Measurements from ENCODE around the gene GALNTL6. TPM values are rescaled to one million over a fixed set of nuclear protein-coding genes. Genes with fewer than 3 reads are reported as not detected.

GALNTL6 gene
- total RNA-seq, 1 donor from 2014 or later = 0.16 TPM

DNA sequence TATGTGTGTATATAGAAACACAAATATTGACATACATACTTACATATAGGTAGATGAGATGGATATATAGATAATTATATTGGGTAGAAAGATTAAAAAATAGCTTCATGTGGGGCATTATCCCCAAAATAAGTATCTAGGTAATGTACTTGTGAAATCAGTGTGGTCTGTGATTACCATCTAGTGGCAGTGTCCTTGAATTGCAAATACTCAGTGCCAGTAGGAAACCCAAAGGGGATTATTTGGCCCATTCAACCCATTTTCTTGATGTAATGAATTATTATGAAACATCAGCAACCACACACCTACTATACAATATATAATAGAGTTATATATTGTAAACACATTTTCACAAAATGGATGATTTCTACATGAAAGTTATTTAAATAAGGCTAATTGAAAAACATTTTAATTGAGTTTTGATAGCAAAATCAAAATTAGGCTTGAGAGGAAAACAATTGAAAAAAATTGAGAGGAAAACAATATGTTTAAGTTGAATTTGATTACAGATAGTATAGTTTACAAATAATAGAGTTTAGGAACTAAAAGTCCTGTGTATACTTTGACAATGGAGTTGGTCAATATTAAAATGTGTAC lies 389.4 kb downstream of the GALNTL6 start:
- no peak for DNase-seq (ENCODE audit: low spot score)

DNA sequence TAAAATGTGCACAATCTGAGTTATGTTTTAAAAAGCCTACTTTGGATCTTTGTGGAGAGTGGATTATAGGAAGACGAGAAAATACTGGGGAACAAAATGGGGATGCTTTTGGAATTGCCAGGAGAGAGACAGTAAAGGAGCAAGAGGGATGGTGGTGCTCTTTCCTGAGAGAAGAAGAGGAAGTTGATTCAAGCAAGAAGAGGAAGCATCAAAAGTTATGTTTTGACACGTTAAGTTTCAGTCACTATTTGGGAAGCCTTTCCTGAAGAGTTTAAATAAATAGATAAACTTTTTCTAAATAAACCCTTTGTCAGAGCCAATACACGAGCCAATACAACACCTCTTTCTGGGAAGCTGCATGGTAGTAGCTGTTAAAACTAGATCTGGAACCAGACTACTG lies 394.1 kb downstream of the GALNTL6 start:
- DNase-seq (ENCODE audit: low spot score) = no peak

- no peak for DNase-seq (ENCODE audit: low spot score)
Measured at GRCh38 chr4:172207886-172208285, 394.7 kb downstream of the GALNTL6 start.

GRCh38 chr4:172220679-172221078 lies 407.5 kb downstream of the GALNTL6 start:
- DNase-seq (ENCODE audit: low spot score) = no peak

DNA sequence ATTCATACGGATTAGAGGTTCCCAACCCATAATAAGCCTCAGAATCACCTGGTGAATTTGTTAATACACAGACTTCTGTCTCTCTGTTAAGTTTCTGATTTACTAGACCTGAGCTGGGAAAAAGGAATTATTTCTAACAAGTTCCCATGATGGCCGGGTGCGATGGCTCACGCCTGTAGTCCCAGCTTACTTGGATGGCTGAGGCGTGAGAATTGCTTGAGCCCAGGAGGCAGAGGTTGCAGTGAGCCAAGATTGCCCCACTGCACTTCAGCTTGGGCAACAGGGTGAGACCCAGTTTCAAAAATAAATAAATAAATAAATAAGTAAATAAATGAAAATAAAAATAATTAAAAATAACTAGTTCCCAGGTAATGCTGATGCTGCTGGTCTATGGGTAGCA lies 412.3 kb downstream of the GALNTL6 start:
- no peak for DNase-seq (ENCODE audit: low spot score)

GRCh38 chr4:172232966-172233365 lies 419.8 kb downstream of the GALNTL6 start:
- no peak for DNase-seq (ENCODE audit: low spot score)

GRCh38 chr4:172243551-172243950 lies 430.3 kb downstream of the GALNTL6 start:
- DNase-seq (ENCODE audit: low spot score) = no peak

DNA sequence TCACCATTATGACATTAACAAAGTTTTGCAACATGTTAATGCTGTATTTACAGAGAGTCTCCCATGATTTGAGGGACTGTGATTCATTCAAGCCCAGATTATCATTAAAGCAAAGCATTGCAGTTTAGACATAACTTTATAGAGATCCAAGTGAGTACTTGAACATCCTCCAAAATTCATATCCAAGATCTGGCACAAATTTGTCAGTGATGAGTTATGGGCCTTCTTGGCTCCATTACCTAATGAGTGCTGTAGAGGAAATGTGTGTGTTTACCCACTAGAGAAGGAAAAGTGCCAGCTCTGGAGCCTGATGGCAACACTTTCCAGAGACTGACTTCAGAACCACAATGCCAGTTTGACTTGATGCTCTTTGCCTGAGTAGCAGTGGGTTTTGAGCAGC lies 432.3 kb downstream of the GALNTL6 start:
- DNase-seq (ENCODE audit: low spot score) = no peak

DNA sequence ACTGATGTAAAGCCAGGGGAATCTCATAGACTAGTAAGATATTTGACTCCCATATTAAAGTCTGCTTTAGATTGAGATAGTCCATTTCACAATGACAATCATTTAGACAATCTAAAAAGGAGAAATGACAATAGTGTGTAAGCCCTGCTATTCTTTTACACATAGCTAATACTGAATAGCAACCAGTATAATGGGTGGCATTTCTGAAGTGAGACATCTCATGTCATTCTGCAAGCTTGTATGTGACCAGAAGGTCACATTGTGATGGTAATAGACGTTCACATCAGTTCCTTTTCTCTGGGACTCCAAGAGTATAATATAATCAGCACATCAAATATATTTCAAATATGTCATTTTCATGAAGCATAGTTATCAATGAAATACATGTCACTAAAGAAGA lies 440.2 kb downstream of the GALNTL6 start:
- no peak for DNase-seq (ENCODE audit: low spot score)

DNA sequence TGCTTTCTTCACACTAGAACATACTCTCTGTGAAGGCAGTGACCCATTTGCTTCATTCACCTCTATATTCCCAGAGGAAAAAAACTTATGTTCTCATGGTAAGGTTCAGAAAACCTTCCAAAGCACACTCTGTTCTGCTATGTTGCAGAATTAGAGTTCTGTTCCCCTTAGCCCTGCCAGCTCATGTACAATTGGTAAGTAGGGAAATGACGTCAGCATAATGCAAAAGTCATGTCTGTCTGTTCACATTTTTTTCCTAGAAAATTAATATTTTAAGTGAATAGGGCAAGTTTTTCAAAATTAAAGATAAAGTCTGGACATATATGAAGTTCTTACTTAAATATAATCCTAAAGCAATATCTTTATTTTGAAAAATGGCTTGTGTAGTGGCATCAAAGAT lies 443.6 kb downstream of the GALNTL6 start:
- no peak for DNase-seq (ENCODE audit: low spot score)

DNA sequence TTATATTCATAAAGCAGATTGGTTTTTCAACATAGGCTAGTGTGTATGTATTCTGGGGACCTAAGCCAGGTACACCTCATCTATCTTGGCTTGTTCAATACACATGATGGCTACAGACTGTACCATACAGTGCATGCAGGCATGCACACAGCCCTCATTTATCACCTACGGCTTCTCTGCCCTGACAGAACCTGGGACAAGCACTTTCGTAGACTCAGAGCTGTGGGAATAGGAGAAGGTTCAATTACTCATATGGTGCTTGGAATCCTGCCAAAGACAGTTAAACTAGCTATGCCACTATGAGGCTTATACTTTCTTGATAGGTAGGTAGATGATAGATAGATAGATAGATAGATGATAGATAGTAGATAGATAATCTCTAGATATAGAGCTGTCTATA lies 457.2 kb downstream of the GALNTL6 start:
- no peak for DNase-seq (ENCODE audit: low spot score)

DNA sequence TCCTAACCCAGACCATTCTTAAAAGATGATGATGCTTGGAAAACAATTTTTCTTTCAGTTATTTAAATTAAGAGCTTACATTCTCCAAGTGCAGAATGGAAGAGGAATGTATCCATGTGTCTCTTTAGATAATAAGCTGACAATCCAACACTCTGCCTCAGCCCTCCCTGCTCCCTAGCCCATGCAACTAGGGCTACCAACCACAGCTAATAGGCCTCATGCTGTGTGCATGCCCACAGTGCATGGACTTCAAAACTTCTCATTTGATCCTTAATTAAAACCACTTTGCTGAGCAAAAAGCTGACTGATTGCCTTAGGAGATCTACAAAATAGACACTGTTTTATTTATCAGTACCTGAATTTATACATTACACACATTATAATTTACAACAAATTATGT lies 473.9 kb downstream of the GALNTL6 start:
- no peak for DNase-seq (ENCODE audit: low spot score)

DNA sequence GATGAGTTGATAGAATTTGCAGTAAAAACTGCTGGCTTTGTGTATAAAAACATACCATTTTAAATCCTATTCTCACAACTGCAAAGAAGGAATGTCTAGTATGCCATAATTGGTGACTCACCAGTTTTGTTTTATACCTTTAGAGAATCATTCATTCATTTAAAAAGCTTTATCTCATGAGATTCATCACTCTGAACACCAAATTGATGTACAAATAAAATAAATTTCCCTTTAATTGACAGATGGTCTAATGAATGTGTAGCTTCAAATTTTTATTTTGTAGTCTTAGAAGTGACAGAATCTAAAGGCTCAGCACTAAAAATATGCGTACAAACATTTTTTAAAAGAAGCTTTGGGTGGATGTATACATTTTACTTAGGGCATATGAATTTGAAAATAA lies 492.5 kb downstream of the GALNTL6 start:
- no peak for DNase-seq (ENCODE audit: low spot score)

- DNase-seq (ENCODE audit: low spot score) = no peak
Measured at GRCh38 chr4:172308078-172308477, 494.9 kb downstream of the GALNTL6 start.

DNA sequence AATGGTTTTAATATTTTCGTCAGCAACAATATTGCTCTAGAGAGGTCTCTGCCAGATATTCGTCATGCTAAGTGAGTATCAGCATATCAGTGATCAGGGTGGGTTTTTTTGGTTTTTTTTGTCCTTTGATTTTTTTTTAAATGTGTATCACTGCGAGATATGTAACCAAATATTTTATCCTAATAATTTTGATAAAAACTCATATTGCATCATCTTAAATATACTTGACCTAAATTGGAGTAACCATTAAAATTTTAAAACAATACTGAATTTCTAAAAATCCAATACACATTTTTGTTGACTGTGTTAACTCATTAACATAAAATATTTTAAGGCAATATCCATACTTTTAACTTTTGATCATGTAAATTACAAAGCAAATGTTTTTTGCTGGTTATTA lies 498.5 kb downstream of the GALNTL6 start:
- no peak for DNase-seq (ENCODE audit: low spot score)

- DNase-seq (ENCODE audit: low spot score) = no peak
Measured at GRCh38 chr4:172323288-172323687, 510.1 kb downstream of the GALNTL6 start.

DNA sequence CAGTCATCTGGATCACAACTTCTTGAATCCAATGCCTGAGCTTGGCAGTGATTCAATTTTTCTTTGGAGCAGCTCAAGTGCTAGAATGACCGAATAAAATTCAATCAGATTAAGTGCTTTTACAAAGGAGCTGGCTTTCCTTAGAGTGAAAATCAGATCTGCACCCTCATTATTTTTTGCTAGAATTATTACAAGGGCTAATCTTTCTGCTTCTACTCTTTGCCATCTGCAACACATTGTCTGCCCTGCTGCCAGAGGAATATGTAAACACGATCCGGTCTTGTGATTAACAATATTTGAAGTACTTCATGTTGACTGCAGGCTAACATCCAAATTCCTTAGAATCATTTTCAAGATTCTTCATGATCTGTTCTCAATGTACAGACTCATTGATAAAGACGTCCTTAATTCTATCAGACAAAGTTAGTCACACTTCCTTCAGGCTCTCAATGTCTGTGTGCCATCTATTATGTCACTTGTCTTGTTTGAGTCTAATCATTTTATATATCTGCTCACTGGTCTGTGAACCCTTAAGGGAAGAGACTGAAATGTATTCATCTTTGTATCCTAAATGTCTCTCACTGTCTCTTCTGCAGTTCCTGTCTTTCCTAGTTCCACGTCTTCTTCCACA lies 531.2 kb downstream of the GALNTL6 start:
- no peak for DNase-seq (ENCODE audit: low spot score)

GRCh38 chr4:172348426-172348825 lies 535.2 kb downstream of the GALNTL6 start:
- no peak for DNase-seq (ENCODE audit: low spot score)

DNA sequence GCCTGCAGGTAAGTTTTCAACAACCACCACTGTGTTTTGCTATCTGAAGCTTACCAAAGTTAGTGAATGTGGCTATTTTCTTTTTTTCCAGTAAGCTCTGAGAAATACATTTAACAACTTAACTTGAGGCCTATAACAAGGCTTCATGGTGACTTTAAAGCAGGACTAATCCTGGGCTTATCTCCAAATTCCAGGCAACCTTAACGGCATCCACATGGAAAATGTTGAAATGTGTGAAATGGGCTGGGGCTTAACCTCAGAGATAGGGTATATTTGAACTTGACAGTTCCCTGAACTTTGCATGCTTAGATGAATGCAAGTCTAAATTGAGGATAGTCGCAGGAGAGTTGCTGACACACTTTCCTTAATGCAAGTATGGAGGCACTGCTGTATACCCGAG lies 539.2 kb downstream of the GALNTL6 start:
- DNase-seq (ENCODE audit: low spot score) = no peak

DNA sequence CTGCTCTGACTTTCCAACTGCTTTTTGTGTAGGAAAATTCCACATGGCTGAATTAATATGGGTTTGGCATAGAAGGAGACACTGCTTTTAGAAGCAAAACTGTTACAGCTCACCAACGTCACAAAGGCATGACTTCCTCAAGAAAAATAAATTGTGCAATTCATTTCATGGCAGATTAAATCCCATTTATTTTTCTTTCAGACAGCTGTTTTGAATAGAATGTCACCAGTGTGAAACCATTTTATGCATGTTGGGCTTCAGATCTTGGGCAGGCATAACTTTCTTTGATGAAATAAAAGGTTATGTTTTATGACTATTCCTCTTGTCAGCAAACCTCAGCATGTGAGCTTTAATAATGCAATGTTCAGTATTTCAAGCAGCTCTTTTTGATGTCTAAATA lies 542.8 kb downstream of the GALNTL6 start:
- DNase-seq (ENCODE audit: low spot score) = no peak

GRCh38 chr4:172357006-172357540 lies 543.9 kb downstream of the GALNTL6 start:
- DNase-seq (ENCODE audit: low spot score) = no peak

DNA sequence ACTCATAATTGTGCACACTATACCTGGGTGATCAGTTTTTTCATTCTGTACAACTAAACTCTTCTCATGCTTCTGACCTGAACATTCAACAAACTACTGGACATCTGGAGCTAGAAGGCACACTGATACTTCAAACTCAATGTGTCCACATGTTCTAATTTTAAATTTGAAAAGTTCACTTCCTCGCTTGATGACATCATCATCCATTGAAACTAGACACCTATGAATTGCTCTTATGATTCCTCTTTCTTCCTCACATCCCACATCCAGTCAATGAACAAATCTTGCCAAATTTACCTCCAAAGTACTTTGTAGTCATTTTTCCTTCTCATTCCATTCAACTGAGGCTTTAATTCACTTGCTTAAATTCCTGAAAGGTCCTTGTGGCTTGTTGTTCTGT lies 549.4 kb downstream of the GALNTL6 start:
- DNase-seq (ENCODE audit: low spot score) = no peak

- DNase-seq (ENCODE audit: low spot score) = no peak
Measured at GRCh38 chr4:172369471-172369959, 556.3 kb downstream of the GALNTL6 start.

All from mesenteric fat pad (tissue), 1 donor.